H1 (cell line): ENCODE data around the gene FJX1. TPM values are rescaled to one million over a fixed set of nuclear protein-coding genes. Genes with fewer than 3 reads are reported as not detected.

Experiments used
- ASH2L ChIP-seq: fragments of 200-600, 300-600 bp; sonication (generic); IDR thresholded peaks from one replicate; pipeline ENCODE4 v1.7.1; 2017; ENCODE audit warnings: low read length
- CBX5 ChIP-seq: fragments of 300-800, 300-1000 bp; sonication (generic); IDR thresholded peaks from 2 replicates; pipeline ENCODE4 v1.7.1; 2016; ENCODE audit warnings: antibody characterized with exemption, low read length, low read depth
- CHD7 ChIP-seq: fragments of 300-600 bp; sonication (generic); IDR thresholded peaks from 2 replicates; pipeline ENCODE4 v1.7.1; 2012; ENCODE audit warnings: low read length, moderate library complexity, mild to moderate bottlenecking, inconsistent platforms; ENCODE audit not compliant: insufficient replicate concordance
- MAX ChIP-seq: IDR thresholded peaks from 2 replicates; pipeline ENCODE4 v1.6.1; 2012; ENCODE audit warnings: inconsistent platforms
- polyA plus RNA-seq, 7 experiments: library from polyadenylated mRNA; depleted of rRNA in 3 of 7; stranded (reverse) in 5 of 7; unstranded in 2 of 7; fragments of >200 nt in 5 of 7; fragments of 200-250 nt in 2 of 7; gene quantifications; 1 replicate in 5 of 7; 2 replicates in 1 of 7; 4 replicates in 1 of 7; pipeline versions ENCODE4 v1.2.1 to v1.2.3, GENCODE V29; 2011 to 2013; ENCODE audit warnings: missing spikeins in 2 of 7, mixed read lengths in 2 of 7
- total RNA-seq: library from RNA; stranded (reverse); fragmentation: NEBNext Ultra II Directional; extraction: Animal tissue kit (Norgen Biotek cat#: 25700); gene quantifications from 2 replicates; pipeline ENCODE4 v1.2.1, GENCODE V29; 2021

The FJX1 gene
- total and polyA plus RNA-seq, 2 of the 8 experiments (the other 6 are each of a cell fraction or from before 2014, with no cell fraction given) = 6.3 to 13.3 TPM

- TF ChIP-seq CHD7 (no peak), MAX (no peak), CBX5 (no peak), ASH2L (no peak)
- TF ChIP-seq, all 59 proteins: peak for 0
Observed at GRCh38 chr11:35641171-35641897, 23.1 kb downstream of the FJX1 start (continued).
